Measurements from ENCODE around the gene NECAB3.

- TF ChIP-seq EZH2 (IDR thresholded peaks at IDR 0.05; ENCODE audit: borderline replicate concordance, low read depth, low read length, severe bottlenecking) (no peak), POLR2A (IDR thresholded peaks at IDR 0.05; ENCODE audit: low read depth, low read length) (no peak), CTCF (IDR thresholded peaks at IDR 0.05; ENCODE audit: extremely low read depth in 1 of 2, insufficient read depth in 1 of 2, low read depth in 1 of 2, low read length in 2 of 2) (no peak), JUN (IDR thresholded peaks at IDR 0.05; ENCODE audit: borderline replicate concordance, insufficient read depth, insufficient read length, low read depth) (no peak), FOS (IDR thresholded peaks at IDR 0.05; ENCODE audit: borderline replicate concordance, insufficient read depth, low read length) (no peak), POLR2AphosphoS5 (IDR thresholded peaks at IDR 0.05; ENCODE audit: insufficient read depth, low read depth, low read length) (no peak), MYC (IDR thresholded peaks at IDR 0.05; ENCODE audit: low read depth, low read length) (no peak), GATA2 (IDR thresholded peaks at IDR 0.05; ENCODE audit: insufficient read depth, insufficient read length, low read depth, low read length) (no peak)
- TF ChIP-seq, protein P1, sequence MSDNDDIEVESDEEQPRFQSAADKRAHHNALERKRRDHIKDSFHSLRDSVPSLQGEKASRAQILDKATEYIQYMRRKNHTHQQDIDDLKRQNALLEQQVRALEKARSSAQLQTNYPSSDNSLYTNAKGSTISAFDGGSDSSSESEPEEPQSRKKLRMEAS (IDR thresholded peaks at IDR 0.05; ENCODE audit: insufficient read depth, insufficient read length) = no peak
Measured at GRCh38 chr20:33696448-33696847, 22.2 kb upstream of the NECAB3 start.

All from endothelial cell of umbilical vein (primary cell).